Stimulated activated CD4-positive, alpha-beta T cell treated with anti-CD3 and anti-CD28 coated beads, Interleukin-2, amount 100 ng/mL, for 4 hours (primary cell): ENCODE results near the gene DAAM2.

Experiments
- DNase-seq: peaks from one replicate; pipeline ENCODE4 v3.0.0-alpha.2; 2020; ENCODE audit warnings: low read depth

Gene DAAM2

GRCh38 chr6:39819228-39819627, 27.1 kb downstream of the DAAM2 start:
- DNase-seq: no peak

- no peak for DNase-seq
Measured at GRCh38 chr6:39819676-39820075, 27.5 kb downstream of the DAAM2 start.

GRCh38 chr6:39820553-39820952, 28.4 kb downstream of the DAAM2 start:
- DNase-seq: no peak

- no peak for DNase-seq
Measured at GRCh38 chr6:39821046-39821740, 29.0 kb downstream of the DAAM2 start.

GRCh38 chr6:39821742-39822532, 29.8 kb downstream of the DAAM2 start:
- no peak for DNase-seq

GRCh38 chr6:39822846-39823815, 31.0 kb downstream of the DAAM2 start:
- DNase-seq: no peak

GRCh38 chr6:39824030-39824926, 32.1 kb downstream of the DAAM2 start:
- no peak for DNase-seq

- no peak for DNase-seq
Measured at GRCh38 chr6:39829331-39829730, 37.2 kb downstream of the DAAM2 start.

GRCh38 chr6:39830444-39830843, 38.3 kb downstream of the DAAM2 start:
- DNase-seq: no peak

- no peak for DNase-seq
Measured at GRCh38 chr6:39831701-39832100, 39.5 kb downstream of the DAAM2 start.

GRCh38 chr6:39834278-39834677, 42.1 kb downstream of the DAAM2 start:
- DNase-seq: no peak

- no peak for DNase-seq
Measured at GRCh38 chr6:39834866-39835265, 42.7 kb downstream of the DAAM2 start.

GRCh38 chr6:39835821-39836295, 43.7 kb downstream of the DAAM2 start:
- DNase-seq: no peak

GRCh38 chr6:39836606-39837005, 44.4 kb downstream of the DAAM2 start:
- no peak for DNase-seq

- no peak for DNase-seq
Measured at GRCh38 chr6:39839445-39839844, 47.3 kb downstream of the DAAM2 start.

- no peak for DNase-seq
Measured at GRCh38 chr6:39840781-39841180, 48.6 kb downstream of the DAAM2 start.

- DNase-seq: no peak
Measured at GRCh38 chr6:39841291-39841690, 49.1 kb downstream of the DAAM2 start.

GRCh38 chr6:39841923-39842322, 49.7 kb downstream of the DAAM2 start:
- DNase-seq: no peak

GRCh38 chr6:39843305-39844020, 51.3 kb downstream of the DAAM2 start:
- DNase-seq: no peak

GRCh38 chr6:39844866-39845265, 52.7 kb downstream of the DAAM2 start:
- no peak for DNase-seq

GRCh38 chr6:39847221-39847620, 55.0 kb downstream of the DAAM2 start:
- no peak for DNase-seq
